Neural crest cell (in vitro differentiated cells): ENCODE results near the gene KLHL30. TPM values are rescaled to one million over a fixed set of nuclear protein-coding genes. Genes with fewer than 3 reads are reported as not detected.

Experiments used
- DNase-seq: peaks from one replicate; pipeline ENCODE4 v3.0.0; 2021; ENCODE audit warnings: low read depth, mixed read lengths, low spot score
- H3K27ac Mint-ChIP-seq: one replicate; pipeline ENCODE4 v1.8.0; 2021; ENCODE audit warnings: mild to moderate bottlenecking, mixed read lengths; ENCODE audit not compliant: unreplicated experiment
- H3K27me3 Mint-ChIP-seq: 2 replicates; pipeline ENCODE4 v1.8.0; 2021; ENCODE audit warnings: low read depth, mild to moderate bottlenecking, mixed read lengths
- H3K36me3 Mint-ChIP-seq: 2 replicates; pipeline ENCODE4 v1.8.0; 2021; ENCODE audit warnings: low read depth, mild to moderate bottlenecking, mixed read lengths
- H3K4me1 Mint-ChIP-seq: 2 replicates; pipeline ENCODE4 v1.8.0; 2021; ENCODE audit warnings: mixed read lengths
- H3K4me3 Mint-ChIP-seq: one replicate; pipeline ENCODE4 v1.8.0; 2021; ENCODE audit warnings: mild to moderate bottlenecking, mixed read lengths
- H3K9me3 Mint-ChIP-seq: 2 replicates; pipeline ENCODE4 v1.8.0; 2021; ENCODE audit warnings: mixed read lengths
- total RNA-seq: library from RNA; stranded (reverse); gene quantifications from 2 replicates; pipeline ENCODE4 v1.2.1, GENCODE V29; 2021
- TF ChIP-seq, protein P1 (sequence below): fragments of 200-600 bp; sonication (generic); conservative IDR thresholded peaks from 2 replicates; pipeline ENCODE4 v1.5.0; 2021; ENCODE audit warnings: antibody characterized with exemption, mild to moderate bottlenecking

The KLHL30 gene
- total RNA-seq, 1 donor from 2014 or later: 0.23 TPM

- peaks cover 18% of the 10 kb centered on the region for H3K4me1 Mint-ChIP-seq
- H3K9me3 Mint-ChIP-seq: no peaks in the 10 kb centered on the region
- TF ChIP-seq, protein P1, sequence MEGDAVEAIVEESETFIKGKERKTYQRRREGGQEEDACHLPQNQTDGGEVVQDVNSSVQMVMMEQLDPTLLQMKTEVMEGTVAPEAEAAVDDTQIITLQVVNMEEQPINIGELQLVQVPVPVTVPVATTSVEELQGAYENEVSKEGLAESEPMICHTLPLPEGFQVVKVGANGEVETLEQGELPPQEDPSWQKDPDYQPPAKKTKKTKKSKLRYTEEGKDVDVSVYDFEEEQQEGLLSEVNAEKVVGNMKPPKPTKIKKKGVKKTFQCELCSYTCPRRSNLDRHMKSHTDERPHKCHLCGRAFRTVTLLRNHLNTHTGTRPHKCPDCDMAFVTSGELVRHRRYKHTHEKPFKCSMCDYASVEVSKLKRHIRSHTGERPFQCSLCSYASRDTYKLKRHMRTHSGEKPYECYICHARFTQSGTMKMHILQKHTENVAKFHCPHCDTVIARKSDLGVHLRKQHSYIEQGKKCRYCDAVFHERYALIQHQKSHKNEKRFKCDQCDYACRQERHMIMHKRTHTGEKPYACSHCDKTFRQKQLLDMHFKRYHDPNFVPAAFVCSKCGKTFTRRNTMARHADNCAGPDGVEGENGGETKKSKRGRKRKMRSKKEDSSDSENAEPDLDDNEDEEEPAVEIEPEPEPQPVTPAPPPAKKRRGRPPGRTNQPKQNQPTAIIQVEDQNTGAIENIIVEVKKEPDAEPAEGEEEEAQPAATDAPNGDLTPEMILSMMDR: no peak
- DNase-seq: no peak
- no peaks in the 10 kb centered on the region for H3K27me3 Mint-ChIP-seq
- no peak overlapping the region for H3K4me3 Mint-ChIP-seq
- no peaks in the 10 kb centered on the region for H3K36me3 Mint-ChIP-seq
- no peak overlapping the region for H3K27ac Mint-ChIP-seq
Measured at GRCh38 chr2:238105506-238106338, 32.7 kb upstream of the KLHL30 start.

DNA sequence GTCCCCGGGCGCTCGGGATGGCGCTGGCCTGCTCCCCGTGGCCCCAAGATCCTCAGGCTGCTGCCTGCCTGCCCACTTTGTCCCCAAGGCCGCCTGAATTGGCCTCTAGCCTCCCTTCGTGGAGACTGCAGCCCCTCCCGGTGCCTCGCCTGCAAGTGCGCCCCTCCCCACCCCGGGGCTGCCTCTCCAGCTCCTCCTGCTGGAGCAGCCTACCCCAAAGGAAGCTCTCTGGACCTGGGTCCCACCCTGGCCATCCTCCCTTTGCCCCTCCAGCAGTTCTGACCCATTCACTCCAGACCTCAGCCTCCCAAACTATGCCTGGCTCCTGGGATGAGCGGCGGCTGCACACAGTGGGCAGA, 32.1 kb upstream of the KLHL30 start:
- no peaks in the 10 kb centered on the region for H3K27me3 Mint-ChIP-seq
- H3K4me3 Mint-ChIP-seq: no peak overlapping the region
- no peak for DNase-seq

DNA sequence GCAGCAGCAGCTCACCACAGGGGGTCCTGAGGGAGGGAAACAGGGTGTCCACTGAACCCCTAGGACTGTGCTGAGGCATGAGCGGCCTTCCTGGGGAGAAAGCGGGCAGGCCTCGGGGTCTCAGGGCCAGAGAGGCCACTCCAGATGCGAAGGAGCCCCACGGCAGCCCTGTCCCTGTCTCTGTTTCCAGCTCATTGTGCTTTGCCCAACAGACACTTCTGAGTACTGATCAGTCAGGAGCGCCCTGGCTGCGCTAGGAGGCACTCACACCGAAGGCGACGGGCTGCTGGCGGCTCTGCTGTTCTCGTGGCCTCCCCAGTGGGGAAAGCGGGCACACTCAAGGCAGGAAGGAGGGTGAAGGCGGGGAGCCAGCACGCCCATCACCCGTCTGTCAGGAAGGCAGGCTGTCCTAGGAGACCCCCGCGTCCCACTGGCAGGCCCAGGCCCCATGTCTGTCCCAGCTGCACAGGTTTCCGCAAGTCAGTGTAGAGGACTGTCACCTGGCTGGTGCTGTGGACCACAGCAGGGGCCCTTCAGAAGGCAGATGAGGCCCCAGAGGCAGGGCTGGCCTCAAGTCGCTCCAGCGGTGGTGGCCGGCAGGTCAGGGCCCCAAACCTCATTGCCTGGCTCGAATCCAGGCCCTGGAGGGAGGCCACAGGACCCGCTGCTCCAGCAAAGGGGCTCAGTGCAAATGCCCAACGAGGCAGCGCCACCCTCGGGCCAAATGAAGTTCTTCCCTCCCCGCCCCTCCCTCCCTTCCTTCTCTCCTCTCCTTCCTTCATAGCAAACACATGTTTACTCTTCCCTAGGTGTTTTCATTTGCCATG, 31.6 kb upstream of the KLHL30 start:
- H3K36me3 Mint-ChIP-seq: no peaks in the 10 kb centered on the region
- peaks cover 3% of the 10 kb centered on the region for H3K9me3 Mint-ChIP-seq
- H3K27ac Mint-ChIP-seq: no peak overlapping the region
- no peaks in the 10 kb centered on the region for H3K27me3 Mint-ChIP-seq
- TF ChIP-seq, protein P1: peak; percentile 32
- peaks cover 18% of the 10 kb centered on the region for H3K4me1 Mint-ChIP-seq
- DNase-seq: no peak
- no peak overlapping the region for H3K4me3 Mint-ChIP-seq

More for the DNA sequence above, 32.1 kb upstream of the KLHL30 start:
- peaks cover 2% of the 10 kb centered on the region for H3K9me3 Mint-ChIP-seq
- TF ChIP-seq, protein P1: no peak
- H3K4me1 Mint-ChIP-seq: peaks cover 18% of the 10 kb centered on the region
- no peak overlapping the region for H3K27ac Mint-ChIP-seq
- no peaks in the 10 kb centered on the region for H3K36me3 Mint-ChIP-seq

- Mint-ChIP-seq H3K9me3 (peaks cover 3% of the 10 kb centered on the region), H3K27me3 (no peaks in the 10 kb centered on the region)
Measured at GRCh38 chr2:238107525-238108422, 30.7 kb upstream of the KLHL30 start.

More at GRCh38 chr2:238107525-238108422, 30.7 kb upstream of the KLHL30 start:
- TF ChIP-seq, protein P1: no peak
- H3K27ac Mint-ChIP-seq: peak overlapping the region; percentile 84
- no peak overlapping the region for H3K4me3 Mint-ChIP-seq
- peaks cover 18% of the 10 kb centered on the region for H3K4me1 Mint-ChIP-seq
- peaks cover 2% of the 10 kb centered on the region for H3K36me3 Mint-ChIP-seq
- DNase-seq: no peak
